ENCODE data around the gene PRKG1.
A peak's percentile ranks its signal among the peaks of the same experiment; 100 is the strongest.
"Not testable (repeated sequence)": the region's sequence is repeated elsewhere in the genome, so short reads cannot be mapped to it uniquely, and the experiment has no call there.

The PRKG1 gene

DNA sequence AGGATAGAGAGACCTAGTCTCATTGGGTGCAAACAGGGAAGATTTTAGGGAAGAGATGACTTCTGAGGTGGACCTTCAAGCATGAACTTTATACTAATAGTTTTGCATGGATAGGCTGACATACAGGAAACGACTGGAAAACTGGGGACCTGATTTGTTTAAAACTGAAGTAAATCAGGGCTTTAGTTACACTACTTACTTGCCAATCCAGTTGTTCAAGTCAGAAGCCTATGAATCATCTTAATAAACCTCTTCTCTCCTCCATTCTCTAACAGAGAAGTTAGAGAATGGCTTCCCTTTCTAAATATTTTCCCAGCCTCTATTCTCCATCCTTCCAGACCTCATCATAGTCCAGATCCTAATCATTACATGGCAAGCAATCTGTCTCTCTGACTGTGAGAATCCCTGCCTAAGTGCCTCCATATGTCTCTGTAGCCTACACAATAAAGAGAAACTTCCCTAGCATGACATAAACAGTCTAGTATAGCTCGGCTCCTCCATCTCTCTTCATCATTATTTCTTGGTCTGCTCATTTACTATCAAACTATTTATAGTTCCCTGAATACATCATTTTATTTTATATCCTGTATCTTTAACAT is 55.8 kb downstream of the PRKG1 start:
- Histone ChIP-seq H3K36me3 (ENCODE audit: control insufficient read depth, insufficient read depth, low read length) (no peaks in the 10 kb centered on the region), H3K4me3 (ENCODE audit: low read length) (no peak overlapping the region), H3K27me3 (ENCODE audit: control insufficient read depth, insufficient read depth, low read length) (no peaks in the 10 kb centered on the region), H3K27ac (ENCODE audit: low read depth, low read length) (no peak overlapping the region), H3K9ac (ENCODE audit: low read length) (no peak overlapping the region), H3K4me1 (ENCODE audit: control insufficient read depth, insufficient read depth, low read length) (no peaks in the 10 kb centered on the region)

DNA sequence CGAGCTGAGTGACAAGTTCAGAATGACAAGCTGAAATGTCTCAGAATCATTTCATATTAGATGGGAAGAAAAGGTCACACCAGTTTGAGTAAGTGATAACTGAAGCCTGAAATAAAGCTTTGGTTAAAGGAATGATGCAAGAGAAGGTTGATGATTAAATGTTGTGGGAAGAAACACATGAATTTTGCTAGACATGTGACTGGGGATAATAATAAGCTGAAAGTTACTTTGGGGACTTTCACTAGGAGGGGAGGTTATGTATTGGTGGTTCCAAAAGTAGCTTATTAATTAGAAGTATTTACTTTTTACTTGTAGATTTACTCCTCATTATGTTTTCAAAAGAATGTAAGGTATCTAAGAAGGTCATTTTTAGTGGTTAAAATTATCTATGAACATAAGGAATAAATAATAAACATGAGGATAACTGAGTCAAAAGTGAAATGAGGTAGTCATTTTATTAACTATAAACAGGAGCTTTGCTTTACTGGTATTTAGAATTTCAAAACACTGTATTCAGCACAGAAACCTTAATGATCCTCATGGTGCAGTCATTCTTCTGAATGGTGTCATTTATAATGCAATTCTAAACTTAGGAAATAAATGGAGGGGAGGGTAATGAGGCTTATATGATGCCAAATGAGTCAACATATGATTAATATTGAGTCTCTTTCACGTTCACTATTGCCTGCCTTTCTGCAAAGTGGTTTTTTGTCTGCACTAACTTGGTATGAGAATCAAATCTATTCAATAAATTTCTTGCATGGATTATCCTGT is 63.7 kb downstream of the PRKG1 start:
- Histone ChIP-seq H3K27me3 (ENCODE audit: control insufficient read depth, insufficient read depth, low read length) (no peaks in the 10 kb centered on the region), H3K9ac (ENCODE audit: low read length) (no peak overlapping the region), H3K4me3 (ENCODE audit: low read length) (no peak overlapping the region), H3K4me1 (ENCODE audit: control insufficient read depth, insufficient read depth, low read length) (peaks cover 2% of the 10 kb centered on the region), H3K36me3 (ENCODE audit: control insufficient read depth, insufficient read depth, low read length) (no peaks in the 10 kb centered on the region), H3K27ac (ENCODE audit: low read depth, low read length) (no peak overlapping the region)

DNA sequence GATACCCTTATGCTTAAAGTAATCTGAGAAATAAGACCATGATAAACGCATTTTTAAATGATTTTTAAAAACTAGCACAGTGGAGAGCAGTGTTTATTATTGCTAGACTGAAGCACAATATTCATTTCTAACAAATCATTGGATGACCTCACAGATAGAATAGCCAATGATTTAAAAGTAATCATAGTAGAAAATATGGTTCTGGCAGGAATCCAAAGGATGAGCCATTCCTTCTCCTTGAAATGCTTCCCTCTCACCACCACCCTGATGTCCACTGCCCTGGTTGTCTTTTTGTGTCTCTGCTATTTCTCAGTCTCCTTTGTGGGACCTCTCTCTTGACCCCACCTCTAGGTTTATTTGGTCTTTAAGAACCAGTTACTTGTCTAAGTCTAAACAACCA is 64.9 kb downstream of the PRKG1 start:
- Histone ChIP-seq H3K4me1 (ENCODE audit: control insufficient read depth, insufficient read depth, low read length) (peaks cover 2% of the 10 kb centered on the region), H3K27ac (ENCODE audit: low read depth, low read length) (no peak overlapping the region), H3K36me3 (ENCODE audit: control insufficient read depth, insufficient read depth, low read length) (no peaks in the 10 kb centered on the region), H3K27me3 (ENCODE audit: control insufficient read depth, insufficient read depth, low read length) (no peaks in the 10 kb centered on the region), H3K9ac (ENCODE audit: low read length) (no peak overlapping the region), H3K4me3 (ENCODE audit: low read length) (no peak overlapping the region)

DNA sequence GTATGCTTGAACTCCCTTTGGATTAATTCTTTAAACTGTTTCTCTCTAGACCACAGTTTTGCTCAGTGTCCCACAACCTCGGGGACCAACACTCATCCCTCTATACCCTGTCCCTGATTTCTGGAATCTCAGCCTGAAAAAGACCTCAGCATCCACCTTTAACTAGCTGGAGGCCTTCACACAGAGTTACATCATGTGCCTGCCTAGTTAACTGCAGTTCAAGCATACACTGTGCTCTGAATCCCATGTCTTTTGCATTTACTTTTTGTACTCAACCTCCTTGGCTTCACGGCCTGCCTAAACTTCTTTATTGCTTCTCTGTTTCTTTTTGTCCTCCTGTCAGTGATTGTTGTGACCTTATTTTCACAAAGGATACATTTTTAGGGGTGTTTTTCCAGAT is 66.7 kb downstream of the PRKG1 start:
- H3K4me1 ChIP-seq (ENCODE audit: control insufficient read depth, insufficient read depth, low read length): peaks cover 2% of the 10 kb centered on the region
- peak overlapping the region; percentile 43 for H3K27ac ChIP-seq (ENCODE audit: low read depth, low read length)
- no peak overlapping the region for H3K4me3 ChIP-seq (ENCODE audit: low read length)
- no peaks in the 10 kb centered on the region for H3K36me3 ChIP-seq (ENCODE audit: control insufficient read depth, insufficient read depth, low read length)
- H3K9ac ChIP-seq (ENCODE audit: low read length): no peak overlapping the region
- no peaks in the 10 kb centered on the region for H3K27me3 ChIP-seq (ENCODE audit: control insufficient read depth, insufficient read depth, low read length)

DNA sequence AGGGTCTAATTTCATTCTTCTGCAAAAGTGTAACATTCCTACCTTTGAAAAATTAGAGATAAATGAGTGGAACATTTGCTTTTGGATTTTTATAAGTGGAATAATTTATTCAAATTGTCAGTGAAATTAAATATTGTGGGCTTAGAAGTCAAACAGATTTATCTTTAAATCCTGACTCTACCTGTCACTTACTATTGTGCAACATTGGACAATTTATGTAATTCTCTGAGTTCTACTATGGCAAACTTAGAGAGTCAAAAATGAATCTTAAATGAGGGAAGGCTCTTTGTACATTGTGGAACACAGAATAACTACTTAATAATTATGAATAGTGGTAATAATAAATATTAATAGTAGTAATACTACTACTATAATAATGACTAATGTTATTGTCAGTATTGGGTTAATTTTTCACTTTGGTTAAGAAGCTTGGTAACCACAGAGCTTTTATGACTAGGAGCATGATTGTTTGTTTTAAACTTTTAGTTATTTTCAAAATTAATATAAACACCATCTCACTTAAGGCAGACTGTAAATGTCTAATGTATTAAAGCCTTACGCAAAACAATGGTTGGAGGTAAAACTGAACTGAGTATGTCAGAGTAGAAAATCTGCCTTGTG is 70.0 kb downstream of the PRKG1 start:
- no peak overlapping the region for H3K9ac ChIP-seq (ENCODE audit: low read length)
- H3K36me3 ChIP-seq (ENCODE audit: control insufficient read depth, insufficient read depth, low read length): no peaks in the 10 kb centered on the region
- no peak overlapping the region for H3K27ac ChIP-seq (ENCODE audit: low read depth, low read length)
- no peaks in the 10 kb centered on the region for H3K4me1 ChIP-seq (ENCODE audit: control insufficient read depth, insufficient read depth, low read length)
- no peak overlapping the region for H3K4me3 ChIP-seq (ENCODE audit: low read length)
- no peaks in the 10 kb centered on the region for H3K27me3 ChIP-seq (ENCODE audit: control insufficient read depth, insufficient read depth, low read length)

DNA sequence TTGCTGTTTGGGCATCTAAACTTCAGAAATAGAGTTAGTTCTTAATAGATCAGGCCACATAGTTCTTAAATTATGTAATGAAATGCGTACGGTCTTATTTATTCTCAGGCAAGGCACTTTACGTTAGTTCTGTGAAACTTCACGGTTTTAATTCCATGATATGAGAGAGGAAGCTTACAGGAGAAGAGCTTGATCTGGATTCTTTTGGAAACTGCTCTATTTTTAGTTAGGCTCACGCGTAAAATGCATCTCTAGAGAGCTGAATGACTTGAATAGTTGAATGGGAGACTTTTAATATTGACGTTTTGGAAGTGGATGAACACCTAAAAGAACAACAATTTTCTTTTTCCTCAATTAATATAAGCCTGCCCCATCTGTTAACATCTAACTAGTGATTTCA is 71.1 kb downstream of the PRKG1 start:
- H3K27me3 ChIP-seq (ENCODE audit: control insufficient read depth, insufficient read depth, low read length): no peaks in the 10 kb centered on the region
- no peak overlapping the region for H3K9ac ChIP-seq (ENCODE audit: low read length)
- H3K4me1 ChIP-seq (ENCODE audit: control insufficient read depth, insufficient read depth, low read length): no peaks in the 10 kb centered on the region
- no peak overlapping the region for H3K27ac ChIP-seq (ENCODE audit: low read depth, low read length)
- H3K4me3 ChIP-seq (ENCODE audit: low read length): no peak overlapping the region
- no peaks in the 10 kb centered on the region for H3K36me3 ChIP-seq (ENCODE audit: control insufficient read depth, insufficient read depth, low read length)

DNA sequence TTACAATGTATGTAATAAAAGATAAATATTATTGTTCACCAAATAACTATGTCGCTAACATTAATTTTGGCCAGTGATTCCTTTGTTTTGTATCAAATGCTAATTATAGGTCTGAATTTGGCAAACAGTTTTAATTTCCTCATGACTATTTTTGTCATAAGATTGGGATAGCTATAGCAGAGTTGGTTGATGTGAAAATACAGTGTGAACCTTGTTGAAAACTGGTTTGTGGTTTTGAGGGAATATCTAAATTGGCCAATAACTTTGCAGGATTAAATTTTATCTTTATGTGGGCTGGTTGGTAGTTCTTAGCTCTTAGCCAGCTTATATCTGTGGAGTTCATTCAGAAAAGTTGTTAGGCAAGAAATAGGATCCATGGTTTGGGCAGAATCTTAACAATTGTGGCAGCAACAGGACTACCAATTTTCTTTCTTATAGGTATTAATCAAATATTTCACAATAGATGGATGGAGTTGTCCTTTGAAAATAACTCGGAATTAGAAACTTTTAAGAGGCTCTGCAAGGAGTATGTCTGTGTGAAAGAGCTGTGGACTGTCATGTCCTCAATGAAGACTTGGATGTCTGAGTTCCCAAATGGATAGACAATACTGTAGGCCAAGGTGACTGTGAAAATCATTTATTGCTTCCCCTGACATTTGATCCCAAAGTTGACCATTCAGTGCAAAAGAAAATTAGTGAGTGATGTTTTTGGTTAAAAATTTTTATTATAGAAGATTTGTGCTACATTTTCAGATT is 73.5 kb downstream of the PRKG1 start:
- Histone ChIP-seq H3K4me3 (ENCODE audit: low read length) (no peak overlapping the region), H3K4me1 (ENCODE audit: control insufficient read depth, insufficient read depth, low read length) (no peaks in the 10 kb centered on the region), H3K27me3 (ENCODE audit: control insufficient read depth, insufficient read depth, low read length) (no peaks in the 10 kb centered on the region), H3K36me3 (ENCODE audit: control insufficient read depth, insufficient read depth, low read length) (no peaks in the 10 kb centered on the region), H3K27ac (ENCODE audit: low read depth, low read length) (no peak overlapping the region), H3K9ac (ENCODE audit: low read length) (no peak overlapping the region)

DNA sequence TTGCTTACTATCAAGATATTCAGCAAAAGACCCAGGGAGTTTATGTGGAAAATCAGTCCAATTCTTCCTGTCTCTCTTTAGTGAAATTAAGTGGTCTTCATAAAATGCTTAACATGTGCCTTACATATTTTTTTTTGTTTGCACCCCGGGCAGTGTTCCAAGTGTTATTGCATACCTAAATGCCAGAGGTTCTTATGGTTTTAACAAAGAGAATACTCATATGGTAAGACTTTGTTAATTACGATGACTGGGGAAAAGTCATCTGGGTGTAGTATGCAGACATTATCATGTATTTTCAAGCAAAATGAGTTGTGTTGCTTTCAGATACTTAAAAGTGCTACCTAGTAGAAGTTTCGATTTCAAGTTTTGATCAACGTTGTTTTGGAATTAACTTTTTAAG is 82.6 kb downstream of the PRKG1 start:
- Histone ChIP-seq H3K4me3 (ENCODE audit: low read length) (no peak overlapping the region), H3K27ac (ENCODE audit: low read depth, low read length) (no peak overlapping the region), H3K27me3 (ENCODE audit: control insufficient read depth, insufficient read depth, low read length) (no peaks in the 10 kb centered on the region), H3K36me3 (ENCODE audit: control insufficient read depth, insufficient read depth, low read length) (no peaks in the 10 kb centered on the region), H3K4me1 (ENCODE audit: control insufficient read depth, insufficient read depth, low read length) (no peaks in the 10 kb centered on the region), H3K9ac (ENCODE audit: low read length) (no peak overlapping the region)

DNA sequence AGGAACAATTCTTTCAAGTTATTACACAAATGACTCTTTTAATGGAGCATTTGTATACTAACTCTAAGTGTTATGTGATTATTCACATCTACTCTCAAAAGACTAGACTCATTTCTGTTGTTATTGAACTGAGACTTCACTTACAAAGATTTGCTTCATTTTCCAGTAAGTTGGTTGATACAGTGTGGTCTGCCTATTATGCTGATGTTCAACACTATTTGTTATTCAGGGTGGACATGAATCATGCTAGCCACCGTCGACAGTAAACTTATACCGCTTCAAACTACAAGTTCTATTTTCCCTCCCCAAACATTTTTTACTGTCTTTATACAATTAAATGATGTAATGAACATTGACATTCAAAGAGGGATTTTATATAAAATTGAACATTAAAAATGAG is 84.5 kb downstream of the PRKG1 start:
- H3K4me1 ChIP-seq (ENCODE audit: control insufficient read depth, insufficient read depth, low read length): no peaks in the 10 kb centered on the region
- H3K4me3 ChIP-seq (ENCODE audit: low read length): no peak overlapping the region
- no peak overlapping the region for H3K27ac ChIP-seq (ENCODE audit: low read depth, low read length)
- no peaks in the 10 kb centered on the region for H3K27me3 ChIP-seq (ENCODE audit: control insufficient read depth, insufficient read depth, low read length)
- no peak overlapping the region for H3K9ac ChIP-seq (ENCODE audit: low read length)
- H3K36me3 ChIP-seq (ENCODE audit: control insufficient read depth, insufficient read depth, low read length): no peaks in the 10 kb centered on the region

DNA sequence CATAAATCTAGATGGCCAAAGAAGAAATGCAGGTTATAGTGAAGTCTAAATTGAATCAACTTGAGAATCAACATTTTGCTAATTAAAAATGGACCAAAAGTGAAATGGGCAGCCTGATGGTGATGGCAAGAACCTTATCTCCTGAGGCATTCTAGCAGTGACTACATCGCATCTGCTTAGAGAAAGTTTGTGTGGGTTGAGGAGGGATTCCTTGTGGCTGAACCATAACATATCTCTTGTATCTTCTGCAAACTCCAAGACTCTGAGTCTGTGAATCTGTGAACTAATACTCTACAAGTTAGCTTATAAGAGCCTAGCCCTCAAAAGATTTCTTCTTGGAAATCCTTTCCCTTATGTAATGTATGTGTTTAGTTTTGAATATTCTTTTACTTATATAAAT is 85.6 kb downstream of the PRKG1 start:
- H3K36me3 ChIP-seq (ENCODE audit: control insufficient read depth, insufficient read depth, low read length): no peaks in the 10 kb centered on the region
- H3K4me3 ChIP-seq (ENCODE audit: low read length): no peak overlapping the region
- no peak overlapping the region for H3K27ac ChIP-seq (ENCODE audit: low read depth, low read length)
- H3K4me1 ChIP-seq (ENCODE audit: control insufficient read depth, insufficient read depth, low read length): no peaks in the 10 kb centered on the region
- H3K9ac ChIP-seq (ENCODE audit: low read length): no peak overlapping the region
- H3K27me3 ChIP-seq (ENCODE audit: control insufficient read depth, insufficient read depth, low read length): no peaks in the 10 kb centered on the region

DNA sequence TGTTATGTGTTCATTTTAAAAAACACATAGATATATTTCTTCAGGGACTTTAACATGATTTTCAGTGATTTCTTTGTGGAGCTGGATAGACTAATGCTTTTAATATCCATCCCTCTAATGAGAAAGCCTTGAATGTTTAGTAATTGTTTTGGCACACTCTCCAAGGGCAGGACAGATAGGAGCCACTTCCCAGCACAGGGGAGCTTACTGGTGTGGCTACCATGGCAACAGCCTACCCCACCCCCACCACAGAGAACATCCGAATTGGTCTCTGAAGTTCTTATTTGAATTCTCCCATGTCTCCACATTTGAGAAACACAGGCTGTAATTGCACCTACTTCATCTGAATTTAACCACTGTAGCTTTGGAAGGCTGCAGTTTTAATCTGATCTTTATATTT is 87.7 kb downstream of the PRKG1 start:
- H3K36me3 ChIP-seq (ENCODE audit: control insufficient read depth, insufficient read depth, low read length): no peaks in the 10 kb centered on the region
- H3K27me3 ChIP-seq (ENCODE audit: control insufficient read depth, insufficient read depth, low read length): no peaks in the 10 kb centered on the region

DNA sequence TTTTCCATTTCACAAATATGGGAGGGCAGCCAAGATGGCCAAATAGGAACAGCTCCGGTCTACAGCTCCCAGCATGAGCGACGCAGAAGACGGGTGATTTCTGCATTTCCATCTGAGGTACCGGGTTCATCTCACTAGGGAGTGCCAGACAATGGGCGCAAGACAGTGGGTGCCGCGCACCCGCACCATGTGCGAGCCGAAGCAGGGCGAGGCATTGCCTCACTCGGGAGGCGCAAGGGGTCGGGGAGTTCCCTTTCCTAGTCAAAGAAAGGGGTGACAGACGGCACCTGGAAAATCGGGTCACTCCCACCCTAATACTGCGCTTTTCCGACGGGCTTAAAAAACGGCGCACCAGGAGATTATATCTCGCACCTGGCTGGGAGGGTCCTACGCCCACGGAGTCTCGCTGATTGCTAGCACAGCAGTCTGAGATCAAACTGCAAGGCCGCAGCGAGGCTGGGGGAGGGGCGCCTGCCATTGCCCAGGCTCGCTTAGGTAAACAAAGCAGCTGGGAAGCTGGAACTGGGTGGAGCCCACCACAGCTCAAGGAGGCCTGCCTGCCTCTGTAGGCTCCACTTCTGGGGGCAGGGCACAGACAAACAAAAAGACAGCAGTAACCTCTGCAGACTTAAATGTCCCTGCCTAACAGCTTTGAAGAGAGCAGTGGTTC is 89.2 kb downstream of the PRKG1 start:
- not testable (repeated sequence) for H3K27ac ChIP-seq (ENCODE audit: low read depth, low read length); H3K9ac ChIP-seq (ENCODE audit: low read length); H3K4me3 ChIP-seq (ENCODE audit: low read length); H3K27me3 ChIP-seq (ENCODE audit: control insufficient read depth, insufficient read depth, low read length); H3K36me3 ChIP-seq (ENCODE audit: control insufficient read depth, insufficient read depth, low read length); H3K4me1 ChIP-seq (ENCODE audit: control insufficient read depth, insufficient read depth, low read length)

More for the DNA sequence above, 87.7 kb downstream of the PRKG1 start:
- no peaks in the 10 kb centered on the region for H3K4me1 ChIP-seq (ENCODE audit: control insufficient read depth, insufficient read depth, low read length)
- H3K4me3 ChIP-seq (ENCODE audit: low read length): no peak overlapping the region
- H3K9ac ChIP-seq (ENCODE audit: low read length): no peak overlapping the region
- H3K27ac ChIP-seq (ENCODE audit: low read depth, low read length): no peak overlapping the region

Measured in rectal smooth muscle tissue (tissue), 1 donor.